HepG2 (cell line): ENCODE measurements around the gene URB1.

Experiments
- CTCF ChIP-seq: sonication (generic); formaldehyde crosslinking; IDR thresholded peaks from 2 replicates; pipeline ENCODE4 v1.5.0; 2020; ENCODE audit warnings: mild to moderate bottlenecking, missing genetic modification reagents, moderate library complexity
- ELF1 ChIP-seq: sonication (generic); formaldehyde crosslinking; IDR thresholded peaks from 2 replicates; pipeline ENCODE4 v1.4.0; 2020; ENCODE audit warnings: missing genetic modification reagents
- GLMP ChIP-seq: sonication (generic); formaldehyde crosslinking; IDR thresholded peaks from 2 replicates; pipeline ENCODE4 v1.9.0; 2021; ENCODE audit warnings: missing genetic modification reagents, mild to moderate bottlenecking, borderline replicate concordance
- NR2F2 ChIP-seq: IDR thresholded peaks from 2 replicates; pipeline ENCODE4 v1.6.1; 2012; ENCODE audit warnings: low read depth, inconsistent platforms, borderline replicate concordance
- POLR2A ChIP-seq, 2 experiments: IDR thresholded peaks; 2 replicates each; pipeline ENCODE4 v1.6.1; 2011; ENCODE audit warnings: low read depth in 2 of 2, low read length in 2 of 2, mild to moderate bottlenecking in 1 of 2, moderate library complexity in 1 of 2; ENCODE audit not compliant: insufficient read depth in 1 of 2
- SP2 ChIP-seq: sonication (generic); formaldehyde crosslinking; IDR thresholded peaks from 2 replicates; pipeline ENCODE4 v1.5.1; 2020; ENCODE audit warnings: mild to moderate bottlenecking, missing genetic modification reagents
- TAF1 ChIP-seq: sonication (generic); formaldehyde crosslinking; IDR thresholded peaks from 2 replicates; pipeline ENCODE4 v1.4.0; 2020; ENCODE audit warnings: missing genetic modification reagents
- TSC22D2 ChIP-seq: sonication (generic); formaldehyde crosslinking; IDR thresholded peaks from 2 replicates; pipeline ENCODE4 v1.5.1; 2020; ENCODE audit warnings: missing genetic modification reagents, mild to moderate bottlenecking, borderline replicate concordance
- ZNF275 ChIP-seq: sonication (generic); formaldehyde crosslinking; IDR thresholded peaks from 2 replicates; pipeline ENCODE4 v1.8.0; 2022; ENCODE audit warnings: missing genetic modification reagents, mild to moderate bottlenecking, inconsistent platforms, borderline replicate concordance

GRCh38 chr21:32307706-32308105 lies 85.1 kb downstream of the URB1 start:
- TF ChIP-seq SP2 (CRISPR knock-in tag): no peak
- TF ChIP-seq CTCF: no peak
- TF ChIP-seq POLR2A (IDR thresholded peaks at IDR 0.05; ENCODE audit: insufficient read depth in 1 of 2, low read depth in 2 of 2, low read length in 2 of 2): no peak
- TF ChIP-seq NR2F2: no peak
- TF ChIP-seq TAF1 (CRISPR knock-in tag): no peak
- TF ChIP-seq ZNF275 (CRISPR knock-in tag): no peak
- no peak for TF ChIP-seq ELF1 (CRISPR knock-in tag)
- TF ChIP-seq GLMP: no peak
- TF ChIP-seq TSC22D2: no peak
